GM19452 (cell line): Measurements from ENCODE around the gene PTK7.
"Not testable (repeated sequence)": the region's sequence is repeated elsewhere in the genome, so short reads cannot be mapped to it uniquely, and the experiment has no call there.

ENCODE experiments used
- ATAC-seq: cut with Tn5 transposase; IDR thresholded peaks from one replicate; pipeline ENCODE4 v1.9.1; 2021; ENCODE audit not compliant: unreplicated experiment

PTK7 gene

GRCh38 chr6:43117466-43117865, 41.4 kb downstream of the PTK7 start:
- ATAC-seq = not testable (repeated sequence)

GRCh38 chr6:43119482-43119881, 43.4 kb downstream of the PTK7 start:
- no peak for ATAC-seq

- no peak for ATAC-seq
These were observed 44.1 kb downstream of the PTK7 start for GRCh38 chr6:43120101-43120763.

DNA sequence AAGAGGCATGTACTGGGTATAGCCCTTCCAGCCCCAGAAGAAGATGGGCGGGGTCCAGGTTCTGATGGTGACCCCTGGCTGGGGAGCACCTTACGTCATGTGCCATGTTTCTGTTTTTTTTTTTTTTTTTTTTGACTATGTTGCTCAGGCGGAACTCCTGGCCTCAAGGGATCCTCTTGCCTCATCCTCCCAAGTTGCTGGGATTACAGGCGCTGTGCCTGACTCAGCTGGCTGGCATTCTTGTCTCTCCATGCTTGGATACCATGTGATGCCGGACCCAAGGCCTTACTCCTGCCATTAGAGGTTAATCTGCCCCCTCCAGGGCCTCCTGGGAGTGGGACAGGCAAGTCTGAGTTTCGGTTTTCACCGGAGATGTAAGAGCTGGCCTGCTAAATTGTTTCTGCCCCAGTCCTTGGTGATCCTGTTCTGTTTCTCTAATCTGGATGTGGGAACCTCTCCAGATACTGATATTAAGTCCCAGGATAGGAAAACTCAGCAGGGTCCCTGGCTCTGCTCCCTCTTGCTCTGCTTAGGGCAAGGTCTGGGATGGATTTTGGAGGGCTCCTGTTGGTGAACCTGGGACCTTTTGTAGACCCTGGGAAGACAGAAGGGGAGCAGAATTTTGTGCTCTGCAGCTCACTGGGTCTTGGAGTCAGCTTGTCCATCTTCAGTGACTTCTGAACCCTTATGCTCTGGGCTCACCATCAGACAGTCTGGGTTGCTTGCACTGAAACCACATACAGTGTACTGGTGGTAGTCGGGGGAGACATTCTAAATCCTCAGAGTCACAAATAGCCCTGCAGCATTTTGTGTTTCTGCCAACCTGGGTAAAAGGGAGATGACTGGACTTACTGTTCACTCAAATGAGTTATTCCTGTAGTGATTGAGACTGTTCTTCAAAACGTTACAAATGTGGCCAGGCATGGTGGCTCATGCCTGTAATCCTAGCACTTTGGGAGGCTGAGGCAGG, 45.1 kb downstream of the PTK7 start:
- no peak for ATAC-seq

GRCh38 chr6:43122146-43122545, 46.0 kb downstream of the PTK7 start:
- no peak for ATAC-seq

GRCh38 chr6:43123461-43124314, 47.6 kb downstream of the PTK7 start:
- no peak for ATAC-seq

DNA sequence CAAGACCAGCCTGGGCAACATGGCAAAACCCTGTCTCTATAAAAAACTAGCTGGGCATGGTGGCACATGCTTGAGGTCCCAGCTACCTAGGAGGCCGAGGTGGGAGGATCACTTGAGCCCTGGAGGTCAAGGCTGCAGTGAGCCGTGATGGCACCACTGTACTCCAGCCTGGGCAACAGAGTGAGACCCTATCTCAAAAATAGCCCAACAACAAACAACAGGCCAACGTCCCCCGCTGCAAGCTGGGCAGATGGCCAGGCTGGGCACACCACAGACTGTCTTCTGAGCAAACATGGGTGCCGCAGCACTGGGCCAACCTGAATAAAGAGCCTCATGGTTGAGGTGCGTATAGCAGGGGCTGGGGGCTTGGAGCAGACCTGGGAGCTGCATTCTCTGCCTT, 48.4 kb downstream of the PTK7 start:
- no peak for ATAC-seq

- no peak for ATAC-seq
These were observed 49.0 kb downstream of the PTK7 start for GRCh38 chr6:43125119-43125518.

DNA sequence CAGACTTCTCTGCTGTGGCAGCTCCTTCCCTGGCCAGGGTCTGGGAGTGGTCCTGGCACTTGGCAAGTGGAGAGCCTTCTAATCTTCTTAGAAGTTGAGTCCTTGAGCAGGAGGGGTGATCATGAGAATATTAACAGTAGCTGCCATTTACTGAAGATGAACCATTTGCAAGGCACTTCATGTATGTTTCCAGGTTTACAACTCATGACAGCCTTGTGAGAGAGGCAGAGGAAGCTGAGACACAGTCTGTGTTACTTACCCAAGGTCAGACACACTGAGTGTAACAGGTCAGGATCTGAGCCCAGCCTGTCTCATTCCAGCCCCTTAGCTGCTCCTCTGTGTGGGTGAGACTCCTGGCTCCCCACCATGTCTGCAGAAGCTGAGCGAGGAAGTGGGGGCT, 49.4 kb downstream of the PTK7 start:
- ATAC-seq = no peak

GRCh38 chr6:43127180-43127579, 51.1 kb downstream of the PTK7 start:
- no peak for ATAC-seq

- no peak for ATAC-seq
These were observed 51.8 kb downstream of the PTK7 start for GRCh38 chr6:43127877-43128276.

DNA sequence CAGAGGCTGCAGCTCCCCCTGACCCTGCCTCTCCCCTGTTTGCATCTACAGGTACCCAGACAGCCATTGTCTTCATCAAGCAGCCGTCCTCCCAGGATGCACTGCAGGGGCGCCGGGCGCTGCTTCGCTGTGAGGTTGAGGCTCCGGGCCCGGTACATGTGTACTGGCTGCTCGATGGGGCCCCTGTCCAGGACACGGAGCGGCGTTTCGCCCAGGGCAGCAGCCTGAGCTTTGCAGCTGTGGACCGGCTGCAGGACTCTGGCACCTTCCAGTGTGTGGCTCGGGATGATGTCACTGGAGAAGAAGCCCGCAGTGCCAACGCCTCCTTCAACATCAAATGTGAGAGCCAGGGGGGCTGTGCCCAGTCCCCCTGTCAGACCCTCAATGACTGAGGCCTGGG, 52.8 kb downstream of the PTK7 start:
- ATAC-seq = no peak

GRCh38 chr6:43129434-43130194, 53.5 kb downstream of the PTK7 start:
- ATAC-seq = no peak

DNA sequence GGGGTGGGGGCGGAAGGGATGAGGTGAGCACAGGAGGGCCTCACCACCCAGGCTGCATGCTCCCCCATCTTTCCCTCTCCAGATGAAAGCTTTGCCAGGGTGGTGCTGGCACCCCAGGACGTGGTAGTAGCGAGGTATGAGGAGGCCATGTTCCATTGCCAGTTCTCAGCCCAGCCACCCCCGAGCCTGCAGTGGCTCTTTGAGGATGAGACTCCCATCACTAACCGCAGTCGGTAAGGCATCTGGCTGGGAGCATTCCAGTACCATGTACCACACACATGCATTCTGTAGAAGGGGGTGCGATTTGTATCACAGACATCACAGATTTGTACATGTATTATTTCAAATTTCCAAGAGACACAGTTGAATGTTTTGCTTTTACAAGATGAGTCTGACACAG, 54.3 kb downstream of the PTK7 start:
- ATAC-seq = no peak

DNA sequence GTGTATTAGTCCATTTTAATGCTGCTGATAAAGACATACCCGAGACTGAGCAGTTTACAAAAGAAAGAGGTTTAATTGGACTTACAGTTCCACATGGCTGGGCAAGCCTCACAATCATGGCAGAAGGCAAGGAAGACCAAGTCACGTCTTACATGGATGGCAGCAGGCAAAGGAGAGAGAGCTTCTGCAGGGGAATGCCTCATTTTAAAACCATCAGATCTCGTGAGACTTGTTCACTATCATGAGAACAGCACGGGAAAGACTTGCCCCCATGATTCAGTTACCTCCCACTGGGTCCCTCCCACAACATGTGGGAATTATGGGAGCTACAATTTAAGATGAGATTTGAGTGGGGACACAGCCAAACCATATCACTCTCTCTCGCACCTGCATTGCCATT, 55.3 kb downstream of the PTK7 start:
- not testable (repeated sequence) for ATAC-seq

DNA sequence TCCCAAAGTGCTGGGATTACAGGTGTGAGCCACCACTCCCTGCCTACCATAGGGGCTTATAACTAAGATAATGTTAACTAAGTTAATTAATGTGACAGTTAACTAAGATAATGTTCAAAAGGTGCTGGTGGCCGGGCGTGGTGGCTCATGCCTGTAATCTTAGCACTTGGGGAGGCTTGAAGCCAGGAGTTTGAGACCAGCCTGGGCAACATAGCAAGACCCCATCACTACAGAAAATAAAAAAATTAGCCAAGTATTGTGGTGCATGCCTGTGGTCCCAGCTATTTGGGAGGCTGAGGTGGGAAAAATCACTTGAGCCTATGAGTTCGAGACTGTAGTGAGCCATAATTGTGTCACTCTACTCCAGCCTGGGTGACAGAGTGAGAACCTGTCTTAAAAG, 62.2 kb downstream of the PTK7 start:
- ATAC-seq = no peak

GRCh38 chr6:43139973-43140372, 63.9 kb downstream of the PTK7 start:
- ATAC-seq = not testable (repeated sequence)

- ATAC-seq = no peak
These were observed 65.5 kb downstream of the PTK7 start for GRCh38 chr6:43141644-43142043.

DNA sequence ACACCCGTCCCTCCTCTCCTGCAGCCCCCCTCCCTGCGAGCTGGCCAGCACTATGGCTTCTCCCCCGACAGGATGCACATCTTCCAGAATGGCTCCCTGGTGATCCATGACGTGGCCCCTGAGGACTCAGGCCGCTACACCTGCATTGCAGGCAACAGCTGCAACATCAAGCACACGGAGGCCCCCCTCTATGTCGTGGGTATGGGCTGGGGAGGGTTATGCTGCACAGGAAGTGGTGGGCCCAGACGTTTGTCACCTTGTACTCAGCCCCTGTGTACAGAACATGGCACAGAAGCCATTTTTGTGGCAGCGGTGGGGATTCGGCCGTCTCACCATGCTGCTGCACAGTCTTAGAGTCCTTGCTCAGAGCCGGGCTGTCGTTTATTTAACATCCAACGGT, 66.0 kb downstream of the PTK7 start:
- no peak for ATAC-seq

GRCh38 chr6:43143235-43144128, 67.4 kb downstream of the PTK7 start:
- no peak for ATAC-seq
